ENCODE measurements around the gene FBXL3. TPM values are rescaled to one million over a fixed set of nuclear protein-coding genes. Genes with fewer than 3 reads are reported as not detected.

Gene FBXL3, protein sequence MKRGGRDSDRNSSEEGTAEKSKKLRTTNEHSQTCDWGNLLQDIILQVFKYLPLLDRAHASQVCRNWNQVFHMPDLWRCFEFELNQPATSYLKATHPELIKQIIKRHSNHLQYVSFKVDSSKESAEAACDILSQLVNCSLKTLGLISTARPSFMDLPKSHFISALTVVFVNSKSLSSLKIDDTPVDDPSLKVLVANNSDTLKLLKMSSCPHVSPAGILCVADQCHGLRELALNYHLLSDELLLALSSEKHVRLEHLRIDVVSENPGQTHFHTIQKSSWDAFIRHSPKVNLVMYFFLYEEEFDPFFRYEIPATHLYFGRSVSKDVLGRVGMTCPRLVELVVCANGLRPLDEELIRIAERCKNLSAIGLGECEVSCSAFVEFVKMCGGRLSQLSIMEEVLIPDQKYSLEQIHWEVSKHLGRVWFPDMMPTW
- 102 TPM for total RNA-seq

DNA sequence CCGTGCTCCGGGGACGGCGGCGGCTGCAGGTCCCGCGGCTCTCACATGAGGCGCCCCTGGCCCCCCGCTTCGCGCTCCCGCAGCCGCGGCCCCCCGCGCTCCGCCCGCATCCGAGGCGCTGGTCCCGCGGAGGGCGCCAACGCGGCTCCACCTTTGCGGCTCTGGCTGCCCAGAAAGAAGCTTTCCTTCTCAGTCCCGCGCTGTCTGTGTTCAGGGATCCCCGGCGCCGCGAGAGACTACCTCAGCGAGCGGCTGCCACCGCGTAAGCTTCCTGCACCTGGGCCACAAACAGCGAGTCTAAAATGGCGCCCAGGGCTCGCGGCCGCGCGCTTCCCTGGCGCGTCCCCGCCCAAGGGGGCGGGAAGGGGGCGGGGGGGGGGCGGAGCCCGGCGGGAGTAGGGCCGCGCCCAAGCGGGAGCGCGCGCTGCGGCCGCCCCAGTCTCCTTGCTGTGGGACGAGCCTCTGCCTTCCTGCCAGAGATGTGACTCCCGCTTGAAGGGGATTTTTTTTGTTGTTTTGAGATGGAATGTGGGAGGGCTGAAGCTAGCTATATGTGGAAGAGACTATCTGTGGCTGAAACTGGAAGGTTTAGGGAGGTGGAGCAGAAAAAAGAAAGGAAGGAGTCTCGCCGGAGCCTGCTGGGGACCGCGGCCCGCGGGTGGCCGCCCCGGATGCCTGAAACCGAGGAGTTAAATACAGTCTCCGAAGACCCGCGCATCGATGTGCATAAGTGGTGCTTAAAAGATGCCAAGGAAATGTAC lies at the start of gene FBXL3:
Gene FBXL3 (minus strand): TSS at position 299 of the 761 bp plus-strand sequence. CDS start 5,299 bp downstream, outside the sequence.
- Histone ChIP-seq H3K36me3 (no peaks in the 10 kb centered on the region), H3K27ac (peak within 1 kb of the TSS; percentile 95 to 100), H3K4me1 (peaks cover 0 to 6% of the 10 kb centered on the region in 2 donors), H3K27me3 (no peaks in the 10 kb centered on the region), H3K9me3 (no peaks in the 10 kb centered on the region), H3K4me3 (peak within 1 kb of the TSS; percentile 88 to 100)
- intact Hi-C loops (cut with DNase I) = loop anchor here (1.0 to 10.0 kb wide), 5 partner anchors 35 to 1482 kb away; partner anchors contain the start of genes CLN5, KCTD12, MYCBP2 and UCHL3
- TF ChIP-seq, protein P1, sequence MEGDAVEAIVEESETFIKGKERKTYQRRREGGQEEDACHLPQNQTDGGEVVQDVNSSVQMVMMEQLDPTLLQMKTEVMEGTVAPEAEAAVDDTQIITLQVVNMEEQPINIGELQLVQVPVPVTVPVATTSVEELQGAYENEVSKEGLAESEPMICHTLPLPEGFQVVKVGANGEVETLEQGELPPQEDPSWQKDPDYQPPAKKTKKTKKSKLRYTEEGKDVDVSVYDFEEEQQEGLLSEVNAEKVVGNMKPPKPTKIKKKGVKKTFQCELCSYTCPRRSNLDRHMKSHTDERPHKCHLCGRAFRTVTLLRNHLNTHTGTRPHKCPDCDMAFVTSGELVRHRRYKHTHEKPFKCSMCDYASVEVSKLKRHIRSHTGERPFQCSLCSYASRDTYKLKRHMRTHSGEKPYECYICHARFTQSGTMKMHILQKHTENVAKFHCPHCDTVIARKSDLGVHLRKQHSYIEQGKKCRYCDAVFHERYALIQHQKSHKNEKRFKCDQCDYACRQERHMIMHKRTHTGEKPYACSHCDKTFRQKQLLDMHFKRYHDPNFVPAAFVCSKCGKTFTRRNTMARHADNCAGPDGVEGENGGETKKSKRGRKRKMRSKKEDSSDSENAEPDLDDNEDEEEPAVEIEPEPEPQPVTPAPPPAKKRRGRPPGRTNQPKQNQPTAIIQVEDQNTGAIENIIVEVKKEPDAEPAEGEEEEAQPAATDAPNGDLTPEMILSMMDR (IDR thresholded peaks at IDR 0.05) = no peak
- peak; percentile 36 to 91 for DNase-seq (ENCODE audit: low spot score in 2 of 2)

DNA sequence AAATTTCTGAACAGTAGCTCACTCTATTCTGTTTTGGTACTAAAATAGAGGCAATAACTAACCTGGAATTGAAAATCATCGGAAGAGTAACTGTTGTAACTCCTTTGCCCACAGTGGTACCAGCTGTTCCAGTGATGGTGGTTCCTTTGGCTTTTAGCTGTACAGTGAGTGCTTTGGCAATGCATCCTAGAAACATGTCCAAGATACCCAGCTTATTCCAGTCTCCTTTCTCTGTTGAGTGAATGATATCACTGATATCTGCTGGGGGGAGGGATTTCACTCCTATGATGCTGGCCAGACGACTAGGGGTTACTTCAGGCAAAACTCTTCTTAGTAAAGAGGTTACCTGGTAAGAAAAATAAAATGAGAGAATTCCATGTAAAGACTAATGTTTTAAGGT lies 40.6 kb upstream of the FBXL3 start:
- no peaks in the 10 kb centered on the region for H3K9me3 ChIP-seq
- DNase-seq (ENCODE audit: low spot score in 2 of 2) = no peak
- H3K36me3 ChIP-seq = peaks cover 36 to 65% of the 10 kb centered on the region in 2 donors
- H3K27ac ChIP-seq = no peak overlapping the region
- no peak overlapping the region for H3K4me3 ChIP-seq
- intact Hi-C loops (cut with DNase I) = loop anchor here (10.0 kb wide), 1 partner anchor 117 kb away; no protein-coding TSS in a partner anchor
- H3K4me1 ChIP-seq = no peaks in the 10 kb centered on the region
- no peaks in the 10 kb centered on the region for H3K27me3 ChIP-seq
- TF ChIP-seq, protein P1 (IDR thresholded peaks at IDR 0.05) = no peak

DNA sequence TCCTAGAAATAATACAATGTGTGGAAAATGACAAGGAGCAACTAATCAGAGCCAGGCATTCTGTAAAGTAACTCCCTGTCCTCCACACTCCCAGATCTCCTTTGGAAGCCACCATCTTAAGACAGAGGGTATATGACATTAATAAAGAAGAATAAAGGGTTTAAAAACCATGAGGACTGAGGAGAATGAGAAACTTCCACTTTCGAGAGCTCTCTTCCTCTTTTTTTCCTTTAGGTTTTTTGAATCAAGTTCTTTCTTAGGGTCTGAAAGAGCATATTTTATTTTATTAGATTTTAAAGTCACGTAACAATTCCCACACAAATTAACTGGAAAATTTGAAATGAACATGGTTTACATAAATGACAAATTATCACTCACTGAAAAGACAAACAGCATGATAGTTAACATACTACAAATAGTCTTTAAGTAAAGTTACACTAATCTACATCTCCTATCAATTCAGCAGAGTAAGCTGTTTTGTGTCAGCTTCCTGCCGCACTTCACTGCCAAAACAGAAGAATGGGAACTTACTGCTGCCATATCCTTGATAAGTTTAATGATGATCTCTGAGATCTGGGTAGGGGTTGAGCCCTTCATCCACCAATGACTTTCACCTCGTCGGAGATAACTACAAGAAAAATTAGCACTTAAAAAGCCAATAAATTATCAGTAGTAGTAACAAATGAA lies 38.6 kb upstream of the FBXL3 start:
- intact Hi-C loops (cut with DNase I) = loop anchor here (10.0 kb wide), 1 partner anchor 119 kb away; no protein-coding TSS in a partner anchor
- no peaks in the 10 kb centered on the region for H3K4me1 ChIP-seq
- no peaks in the 10 kb centered on the region for H3K27me3 ChIP-seq
- peaks cover 46 to 69% of the 10 kb centered on the region in 2 donors for H3K36me3 ChIP-seq
- no peak overlapping the region for H3K4me3 ChIP-seq
- no peak overlapping the region for H3K27ac ChIP-seq
- DNase-seq (ENCODE audit: low spot score in 2 of 2) = no peak
- H3K9me3 ChIP-seq = no peaks in the 10 kb centered on the region
- TF ChIP-seq, protein P1 (IDR thresholded peaks at IDR 0.05) = no peak

DNA sequence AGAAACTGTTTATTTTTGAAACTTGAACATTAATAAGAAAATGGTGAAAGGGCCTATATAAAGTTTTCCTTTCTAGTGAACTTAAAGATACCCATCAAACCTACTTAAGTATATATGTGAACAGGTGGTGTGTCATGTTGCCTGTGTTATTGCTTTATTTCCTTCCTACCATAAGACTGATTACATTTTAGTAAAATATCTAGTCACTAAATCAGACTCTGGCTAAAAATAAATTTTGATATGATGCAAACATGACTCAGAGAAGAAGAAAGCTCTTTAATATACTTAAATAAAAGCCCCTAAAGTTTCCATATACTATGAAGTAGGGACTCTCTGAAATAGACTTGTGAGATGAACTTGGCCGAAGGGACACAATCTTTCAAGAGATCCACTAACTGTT lies 35.1 kb upstream of the FBXL3 start:
- Histone ChIP-seq H3K27me3 (no peaks in the 10 kb centered on the region), H3K4me3 (no peak overlapping the region), H3K4me1 (no peaks in the 10 kb centered on the region), H3K9me3 (no peaks in the 10 kb centered on the region), H3K27ac (no peak overlapping the region), H3K36me3 (peaks cover 49 to 58% of the 10 kb centered on the region in 2 donors)
- intact Hi-C loops (cut with DNase I) = loop anchor here (10.0 kb wide), 1 partner anchor 123 kb away; no protein-coding TSS in a partner anchor
- DNase-seq (ENCODE audit: low spot score in 2 of 2) = no peak
- TF ChIP-seq, protein P1 (IDR thresholded peaks at IDR 0.05) = no peak

DNA sequence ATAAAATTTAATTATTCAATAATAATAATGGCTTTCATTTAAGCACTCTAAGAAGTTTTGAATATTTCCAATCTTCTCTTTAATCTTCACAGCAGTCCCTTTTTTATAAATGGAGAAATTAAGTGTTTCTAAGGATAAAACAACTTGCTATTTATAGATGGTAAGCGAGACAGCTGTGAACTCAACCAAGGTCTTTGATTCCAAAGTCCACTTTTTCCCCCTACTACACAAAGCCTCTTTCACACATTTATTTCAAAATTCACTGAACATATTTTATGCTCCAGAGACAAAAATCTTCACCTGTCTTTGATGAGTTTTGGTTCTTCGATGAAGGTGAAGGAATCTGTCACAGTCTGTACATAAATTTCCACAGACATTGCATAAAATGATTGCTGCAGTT lies 34.4 kb upstream of the FBXL3 start:
- Histone ChIP-seq H3K36me3 (peaks cover 56 to 58% of the 10 kb centered on the region in 2 donors), H3K4me3 (no peak overlapping the region), H3K4me1 (no peaks in the 10 kb centered on the region), H3K27ac (no peak overlapping the region), H3K27me3 (no peaks in the 10 kb centered on the region), H3K9me3 (no peaks in the 10 kb centered on the region)
- TF ChIP-seq, protein P1 (IDR thresholded peaks at IDR 0.05) = no peak
- intact Hi-C loops (cut with DNase I) = loop anchor here (10.0 kb wide), 1 partner anchor 123 kb away; no protein-coding TSS in a partner anchor
- DNase-seq (ENCODE audit: low spot score in 2 of 2) = no peak

All from ascending aorta (tissue), 2 donors.